ENCODE results near the gene CFB.
"Not testable (repeated sequence)": the region's sequence is repeated elsewhere in the genome, so short reads cannot be mapped to it uniquely, and the experiment has no call there.

The CFB gene

DNA sequence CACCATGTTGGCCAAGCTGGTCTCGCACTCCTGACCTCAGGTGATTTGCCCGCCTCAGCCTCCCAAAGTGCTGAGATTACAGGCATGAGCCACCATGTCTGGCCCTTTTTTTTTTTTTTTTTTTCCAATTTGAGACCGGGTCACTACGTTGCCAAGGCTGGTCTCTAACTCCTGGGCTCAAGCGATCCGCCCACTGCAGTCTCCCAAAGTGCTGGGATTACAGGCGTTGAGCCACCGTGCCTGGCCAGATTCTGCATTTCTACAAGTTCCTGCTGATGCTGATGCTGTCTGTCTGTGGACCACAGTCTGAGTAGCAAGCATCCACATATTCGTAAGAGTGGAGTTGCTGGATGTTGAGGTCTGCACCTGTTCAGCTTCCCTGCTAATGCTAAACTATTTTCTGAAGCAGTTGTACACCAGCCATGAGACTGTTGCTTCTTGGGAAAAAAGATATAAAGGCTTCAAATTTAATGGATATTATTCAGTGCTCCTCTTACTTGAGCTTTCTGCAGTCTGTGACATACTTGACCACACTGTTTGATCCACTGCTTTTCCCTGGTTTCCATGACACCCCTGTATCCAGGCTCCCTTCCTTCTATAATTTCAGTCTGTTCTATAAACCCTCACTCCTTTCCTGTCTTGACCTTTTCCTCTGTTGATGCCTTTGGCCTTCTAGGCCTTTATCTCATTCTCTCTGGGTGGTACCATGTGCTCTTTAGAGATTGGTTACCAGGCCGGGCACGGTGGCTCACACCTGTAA lies 33.9 kb upstream of the CFB start:
- DNase-seq (ENCODE audit: low read depth, low spot score), result no peak

DNA sequence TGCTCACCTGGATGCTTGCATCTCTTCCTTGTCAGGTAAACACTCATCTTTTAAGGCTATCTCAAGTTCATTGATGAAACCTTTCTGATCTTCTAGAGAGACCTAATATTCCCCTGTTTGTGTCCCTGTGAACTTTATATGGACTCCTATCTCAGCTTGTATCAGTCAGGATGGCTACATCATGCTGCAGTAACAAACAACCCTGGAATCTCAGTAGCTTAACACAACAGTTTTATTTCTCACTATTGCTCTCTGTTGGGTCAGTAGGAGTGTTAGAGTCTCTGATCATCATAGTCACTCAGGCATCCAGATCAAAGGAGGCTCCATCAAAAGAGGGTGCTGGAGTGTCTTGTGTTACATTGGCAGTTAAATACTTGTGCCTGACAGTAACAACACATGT lies 30.5 kb upstream of the CFB start:
- no peak for DNase-seq (ENCODE audit: low read depth, low spot score)

GRCh38 chr6:31915756-31916155 lies 30.1 kb upstream of the CFB start:
- DNase-seq (ENCODE audit: low read depth, low spot score), result no peak

GRCh38 chr6:31918069-31918720 lies 27.7 kb upstream of the CFB start:
- DNase-seq (ENCODE audit: low read depth, low spot score), result no peak

GRCh38 chr6:31919624-31920303 lies 26.1 kb upstream of the CFB start:
- no peak for DNase-seq (ENCODE audit: low read depth, low spot score)

GRCh38 chr6:31920811-31921210 lies 25.1 kb upstream of the CFB start:
- no peak for DNase-seq (ENCODE audit: low read depth, low spot score)

- DNase-seq (ENCODE audit: low read depth, low spot score), result no peak
Observed at GRCh38 chr6:31922942-31923341, 23.0 kb upstream of the CFB start.

DNA sequence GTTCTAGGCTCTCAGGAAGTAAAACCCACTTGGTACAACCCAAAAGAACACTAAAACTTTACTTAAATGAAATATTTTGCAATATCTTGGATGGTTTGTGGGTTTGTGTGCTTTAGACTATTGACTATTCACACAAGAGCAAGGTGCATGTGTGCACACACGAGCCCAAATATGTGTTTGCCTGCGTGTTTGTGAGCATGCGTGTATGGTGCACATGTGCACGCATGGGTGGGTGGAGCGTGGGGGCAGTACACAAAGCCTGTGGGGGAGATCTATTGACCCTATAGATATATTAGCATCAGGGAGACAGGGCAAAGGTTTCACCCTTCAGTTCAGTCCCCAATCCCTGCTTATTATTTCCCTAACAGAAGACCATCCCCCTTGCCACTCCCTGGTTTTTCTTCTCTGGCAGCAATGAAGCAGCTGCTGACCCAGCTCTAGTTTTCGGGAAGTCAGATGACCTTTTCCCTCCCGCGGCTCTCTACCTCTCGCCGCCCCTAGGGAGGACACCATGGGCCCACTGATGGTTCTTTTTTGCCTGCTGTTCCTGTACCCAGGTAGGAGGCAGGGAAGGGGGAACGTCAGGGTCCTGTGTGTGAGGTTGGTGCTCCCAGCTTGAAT lies 18.5 kb upstream of the CFB start, which contains the start of gene C2:
Gene C2 (plus strand): TSS at position 476 of the 621 bp plus-strand sequence. CDS start 36 bp downstream, at position 512.
- DNase-seq (ENCODE audit: low read depth, low spot score), result no peak

DNA sequence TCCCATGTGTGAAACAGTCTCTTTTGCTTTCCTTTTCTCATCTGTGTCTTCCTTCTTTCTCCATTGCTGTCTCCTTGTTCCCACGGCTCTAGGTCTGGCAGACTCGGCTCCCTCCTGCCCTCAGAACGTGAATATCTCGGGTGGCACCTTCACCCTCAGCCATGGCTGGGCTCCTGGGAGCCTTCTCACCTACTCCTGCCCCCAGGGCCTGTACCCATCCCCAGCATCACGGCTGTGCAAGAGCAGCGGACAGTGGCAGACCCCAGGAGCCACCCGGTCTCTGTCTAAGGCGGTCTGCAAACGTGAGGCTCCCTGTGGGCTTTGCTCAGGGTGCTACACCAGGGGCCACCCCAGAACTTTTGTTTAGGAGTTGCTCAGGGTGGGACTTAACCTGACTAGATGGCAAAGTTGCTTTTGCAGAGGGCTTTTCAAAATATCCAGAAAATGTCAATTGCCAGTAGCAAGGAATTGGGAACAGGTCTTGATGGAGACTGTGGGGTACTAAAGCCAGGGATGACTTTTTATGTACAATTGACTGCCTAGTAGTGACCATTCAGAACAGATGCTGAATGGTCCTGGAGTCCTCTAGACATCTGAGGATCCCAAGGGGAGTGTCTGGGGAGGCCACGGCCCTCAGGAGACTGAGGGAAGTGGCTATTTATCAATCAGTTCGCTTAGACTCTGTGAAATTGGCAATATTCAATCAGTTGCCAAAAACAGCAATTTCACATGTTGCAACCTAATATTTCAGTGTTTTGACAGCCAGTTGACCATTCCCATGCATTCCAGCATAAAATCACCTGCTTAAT lies 17.8 kb upstream of the CFB start:
- DNase-seq (ENCODE audit: low read depth, low spot score), result no peak

GRCh38 chr6:31928672-31928939 lies 17.3 kb upstream of the CFB start:
- no peak for DNase-seq (ENCODE audit: low read depth, low spot score)

- DNase-seq (ENCODE audit: low read depth, low spot score), result no peak
Observed at GRCh38 chr6:31930962-31931361, 14.9 kb upstream of the CFB start.

- not testable (repeated sequence) for DNase-seq (ENCODE audit: low read depth, low spot score)
Observed at GRCh38 chr6:31932137-31932536, 13.8 kb upstream of the CFB start.

- DNase-seq (ENCODE audit: low read depth, low spot score), result no peak
Observed at GRCh38 chr6:31933537-31933936, 12.4 kb upstream of the CFB start.

DNA sequence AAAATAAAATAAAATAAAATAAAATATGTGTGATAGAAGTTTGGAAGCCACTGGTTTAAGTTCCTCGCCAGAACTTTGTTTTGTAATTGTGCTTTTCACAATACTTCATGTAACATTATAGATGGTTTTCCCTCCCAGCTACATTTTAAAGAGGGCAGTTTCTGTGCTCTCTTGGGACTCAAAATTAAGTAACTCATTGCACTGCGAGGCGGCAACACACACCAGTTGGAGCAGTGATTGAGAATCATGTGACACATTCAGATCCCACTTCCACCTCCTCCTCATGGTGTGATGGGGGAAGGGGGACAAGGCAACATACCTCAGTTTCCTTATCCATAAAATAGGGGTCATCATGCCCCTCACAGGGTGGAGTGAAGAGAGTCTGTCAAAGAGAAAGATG lies 10.9 kb upstream of the CFB start:
- DNase-seq (ENCODE audit: low read depth, low spot score), result no peak

- DNase-seq (ENCODE audit: low read depth, low spot score), result no peak
Observed at GRCh38 chr6:31935823-31936222, 10.1 kb upstream of the CFB start.

DNA sequence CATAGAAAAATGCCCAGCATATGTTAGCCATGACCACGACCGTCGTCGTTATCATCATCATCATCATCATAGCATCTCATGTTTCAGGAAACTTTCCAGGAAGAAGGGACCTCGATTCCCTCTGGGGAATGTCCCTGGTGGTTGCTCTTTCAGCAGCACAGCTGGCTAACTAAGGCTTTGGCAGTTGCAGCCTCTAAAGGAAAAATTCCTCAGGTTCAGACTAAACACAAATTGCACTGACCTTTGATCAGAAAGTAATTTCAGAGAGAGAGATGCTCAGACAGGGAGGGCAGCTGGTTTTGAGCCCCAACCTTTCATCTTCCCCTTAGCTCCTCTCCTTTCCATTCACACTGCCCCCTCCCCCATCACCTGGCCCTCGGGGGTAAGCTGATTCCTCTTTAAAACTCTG lies 5.6 kb upstream of the CFB start:
- DNase-seq (ENCODE audit: low read depth, low spot score), result no peak

- no peak for DNase-seq (ENCODE audit: low read depth, low spot score)
Observed at GRCh38 chr6:31943742-31944141, 2.2 kb upstream of the CFB start.

- DNase-seq (ENCODE audit: low read depth, low spot score), result no peak
Observed at GRCh38 chr6:31945154-31945506, 765 bp upstream of the CFB start.

GRCh38 chr6:31946370-31946885 lies 533 bp downstream of the CFB start:
- no peak for DNase-seq (ENCODE audit: low read depth, low spot score)

DNA sequence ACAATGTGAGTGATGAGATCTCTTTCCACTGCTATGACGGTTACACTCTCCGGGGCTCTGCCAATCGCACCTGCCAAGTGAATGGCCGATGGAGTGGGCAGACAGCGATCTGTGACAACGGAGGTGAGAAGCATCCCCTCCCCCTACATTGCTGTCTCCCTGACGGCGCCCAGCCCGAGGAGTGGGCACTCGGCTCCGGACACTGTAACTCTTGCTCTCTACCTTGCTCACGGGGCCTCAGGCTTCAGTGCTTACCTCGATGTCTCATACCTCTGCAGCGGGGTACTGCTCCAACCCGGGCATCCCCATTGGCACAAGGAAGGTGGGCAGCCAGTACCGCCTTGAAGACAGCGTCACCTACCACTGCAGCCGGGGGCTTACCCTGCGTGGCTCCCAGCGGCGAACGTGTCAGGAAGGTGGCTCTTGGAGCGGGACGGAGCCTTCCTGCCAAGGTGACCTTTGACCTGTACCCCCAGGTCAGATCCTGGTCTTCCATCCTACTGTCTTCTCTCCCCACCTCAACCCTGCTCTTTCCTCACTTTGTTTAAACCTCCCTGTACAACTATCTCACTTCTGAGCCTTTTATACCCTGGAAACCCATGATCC lies 1.3 kb downstream of the CFB start:
- no peak for DNase-seq (ENCODE audit: low read depth, low spot score)

- DNase-seq (ENCODE audit: low read depth, low spot score), result no peak
Observed at GRCh38 chr6:31947864-31948263, 2.0 kb downstream of the CFB start.

Measured in activated CD4-positive, CD25-positive, alpha-beta regulatory T cell treated with anti-CD3 and anti-CD28 coated beads, Interleukin-2, amount 50 U/mL, for 16 hours (primary cell).